K562 (cell line): ENCODE results near the gene S100A6. TPM values are rescaled to one million over a fixed set of nuclear protein-coding genes. Genes with fewer than 3 reads are reported as not detected.

Experiments used
- AFF4 ChIP-seq: sonication (generic); formaldehyde crosslinking; IDR thresholded peaks from 2 replicates; pipeline ENCODE4 v1.8.0; 2023; ENCODE audit warnings: mild to moderate bottlenecking, missing genetic modification reagents
- ARHGAP35 ChIP-seq: fragments of 450-650 bp; IDR thresholded peaks from 2 replicates; pipeline ENCODE4 v1.6.1; 2018; ENCODE audit not compliant: partially characterized antibody
- ATF6 ChIP-seq: sonication (generic); formaldehyde crosslinking; IDR thresholded peaks from 2 replicates; pipeline ENCODE4 v1.4.0; 2020; ENCODE audit warnings: mild to moderate bottlenecking, missing genetic modification reagents
- CTCFL ChIP-seq: IDR thresholded peaks from 2 replicates; pipeline ENCODE4 v1.6.1; 2011; ENCODE audit warnings: borderline replicate concordance, low read depth, mild to moderate bottlenecking, moderate library complexity, low read length; ENCODE audit not compliant: insufficient read depth, poor library complexity, severe bottlenecking
- MNT ChIP-seq, 2 experiments: fragments of 450-650 bp; conservative IDR thresholded peaks; 2 replicates each; pipeline ENCODE4 v1.6.1; 2017; ENCODE audit warnings: mild to moderate bottlenecking in 2 of 2, moderate library complexity in 2 of 2
- NCOA4 ChIP-seq: fragments of 450-650 bp; IDR thresholded peaks from 2 replicates; pipeline ENCODE4 v1.6.1; 2018; ENCODE audit warnings: mild to moderate bottlenecking; ENCODE audit not compliant: partially characterized antibody
- POLR2AphosphoS5 ChIP-seq: IDR thresholded peaks from 2 replicates; pipeline ENCODE4 v1.6.1; 2011; ENCODE audit warnings: mild to moderate bottlenecking, low read depth, low read length, moderate library complexity; ENCODE audit not compliant: control insufficient read depth, insufficient read depth
- RB1 ChIP-seq: fragments of 450-650 bp; IDR thresholded peaks from 2 replicates; pipeline ENCODE4 v1.6.1; 2017; ENCODE audit warnings: low read depth, mild to moderate bottlenecking
- SMAD4 ChIP-seq: fragments of 250-450 bp; sonication (Bioruptor Pico); conservative IDR thresholded peaks from 2 replicates; pipeline ENCODE4 v1.8.0; 2021; ENCODE audit warnings: inconsistent platforms, mild to moderate bottlenecking, moderate library complexity
- THRB ChIP-seq: fragments of 450-650 bp; formaldehyde crosslinking; conservative IDR thresholded peaks from 2 replicates; pipeline ENCODE4 v1.4.0; 2022; ENCODE audit warnings: mild to moderate bottlenecking, missing genetic modification characterization
- ZBTB33 ChIP-seq: sonication (generic); formaldehyde crosslinking; IDR thresholded peaks from 2 replicates; pipeline ENCODE4 v1.8.1; 2023; ENCODE audit warnings: mild to moderate bottlenecking, missing genetic modification reagents
- ZNF778 ChIP-seq: fragments of 450-650 bp; formaldehyde crosslinking; IDR thresholded peaks from 2 replicates; pipeline ENCODE4 v1.4.0; 2020; ENCODE audit warnings: mild to moderate bottlenecking, moderate library complexity
- polyA plus RNA-seq, 8 experiments: library from polyadenylated mRNA; depleted of rRNA in 4 of 8; stranded (reverse) in 5 of 8; unstranded in 3 of 8; fragments of >200 nt; fragmentation: Nextera tagmentation in 2 of 8; fragmentation: Illumina TruSeq in 1 of 8; extraction: Ambion mirVana in 2 of 8; extraction: Trizol in 1 of 8; gene quantifications; 2 replicates each; pipeline versions ENCODE4 v1.2.1 to v1.2.3, GENCODE V29; 2011 to 2014; ENCODE audit warnings: inconsistent platforms in 1 of 8, missing spikeins in 1 of 8
- total RNA-seq, 7 experiments: library from RNA; depleted of rRNA in 6 of 7; stranded (reverse); fragments of >200 nt in 6 of 7; fragmentation: Illumina TruSeq in 2 of 7; extraction: Trizol in 2 of 7; gene quantifications; 2 replicates each; pipeline versions ENCODE4 v1.2.1 to v1.2.3, GENCODE V29; 2011 to 2021; ENCODE audit warnings: low replicate concordance in 1 of 7

S100A6 gene
- total and polyA plus RNA-seq, 9 of the 15 experiments (the other 6 are each of a cell fraction or from before 2014, with no cell fraction given), result 9.8 to 66.5 (median 23.2) TPM

GRCh38 chr1:153509729-153510354, 25.9 kb downstream of the S100A6 start (continued):
- TF ChIP-seq AFF4 (CRISPR knock-in tag) (no peak), ZNF778 (CRISPR knock-in tag) (no peak), NCOA4 (no peak), POLR2AphosphoS5 (no peak), ARHGAP35 (no peak), ZBTB33 (CRISPR knock-in tag) (peak; percentile 87), RB1 (peak; percentile 77; the same call in 1 of the 2 replicates), CTCFL (peak; percentile 58), THRB (CRISPR knock-in tag) (no peak), ATF6 (CRISPR knock-in tag) (no peak), MNT (conservative IDR thresholded peaks at IDR 0.05) (peak; percentile 16 to 53; a peak in 1 of 4 replicates), SMAD4 (CRISPR knock-in tag) (no peak)
